Fibroblast of skin of left quadriceps (primary cell): Measurements from ENCODE around the gene CAMTA1.

Source experiments
- DNase-seq, 2 experiments: peaks; one replicate each; pipeline ENCODE4 v3.0.0-alpha.2; 2013; ENCODE audit warnings: low read depth in 2 of 2

CAMTA1 gene

DNA sequence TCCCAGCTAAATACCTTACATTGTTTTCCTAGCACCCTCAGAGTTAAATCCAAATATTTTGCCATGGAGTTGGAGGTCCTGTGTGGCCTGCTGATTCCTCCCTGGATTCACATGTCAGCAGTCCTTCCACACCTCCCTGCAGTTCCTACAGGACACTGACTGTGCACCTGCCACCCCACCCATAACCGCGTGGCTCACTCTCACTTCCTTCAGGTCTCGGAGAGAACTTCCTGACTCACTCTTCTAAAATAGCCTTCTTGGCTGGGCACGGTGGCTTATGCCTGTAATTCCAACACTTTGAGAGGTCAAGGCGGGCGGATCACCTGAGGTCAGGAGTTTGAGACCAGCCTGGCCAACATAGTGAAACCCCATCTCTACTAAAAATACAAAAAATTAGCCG is 8.4 kb upstream of the CAMTA1 start:
- no peak for DNase-seq

DNA sequence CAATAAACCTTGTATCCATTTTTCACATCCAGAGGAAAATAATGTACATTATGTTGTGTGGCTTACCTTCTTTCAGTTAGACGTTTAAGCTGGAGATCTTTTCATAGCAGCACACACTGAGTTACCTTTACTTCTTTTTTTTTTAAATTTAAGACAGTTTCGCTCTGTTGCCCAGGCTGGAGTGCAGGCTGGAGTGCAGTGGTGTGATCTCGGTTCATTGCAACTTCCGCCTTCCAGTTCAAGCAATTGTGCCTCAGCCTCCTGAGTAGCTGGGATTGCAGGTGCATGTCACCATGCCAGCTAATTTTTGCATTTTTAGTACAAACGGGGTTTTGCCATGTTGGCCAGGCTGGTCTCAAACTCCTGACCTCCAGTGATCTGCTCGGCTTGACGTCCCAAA is 7.4 kb upstream of the CAMTA1 start:
- DNase-seq: no peak

DNA sequence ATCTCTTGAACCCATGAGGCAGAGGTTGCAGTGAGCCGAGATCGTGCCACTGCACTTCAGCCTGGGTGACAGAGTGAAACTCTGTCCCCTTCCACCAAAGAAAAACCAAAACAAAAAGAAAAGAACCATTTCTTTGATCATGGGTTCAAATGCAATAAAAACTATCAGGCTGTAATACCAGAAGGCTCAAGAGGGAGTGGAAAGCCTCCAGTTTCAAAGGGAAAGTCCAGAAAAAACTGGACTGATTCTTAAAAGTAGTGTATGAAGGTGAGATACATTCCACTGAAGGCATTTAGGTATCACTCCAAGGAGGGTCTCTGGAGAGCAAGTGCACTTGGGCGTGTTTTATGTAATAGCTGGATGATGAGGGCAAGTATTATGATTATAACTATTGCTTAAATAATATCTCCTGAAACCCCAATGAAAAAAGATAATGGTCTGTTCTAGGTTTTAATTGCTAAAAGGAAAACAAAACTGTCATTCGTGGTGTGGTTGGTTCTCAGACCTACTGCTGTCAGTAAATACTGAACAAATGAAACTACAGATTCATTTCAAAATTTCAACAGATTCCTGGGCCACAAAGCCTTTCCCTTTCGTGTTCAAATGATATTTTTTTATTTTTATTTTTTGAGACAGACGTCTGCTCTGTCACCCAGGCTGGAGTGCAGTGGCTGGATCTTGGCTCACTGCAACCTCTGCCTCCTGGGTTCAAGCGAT is 6.0 kb upstream of the CAMTA1 start:
- no peak for DNase-seq

DNA sequence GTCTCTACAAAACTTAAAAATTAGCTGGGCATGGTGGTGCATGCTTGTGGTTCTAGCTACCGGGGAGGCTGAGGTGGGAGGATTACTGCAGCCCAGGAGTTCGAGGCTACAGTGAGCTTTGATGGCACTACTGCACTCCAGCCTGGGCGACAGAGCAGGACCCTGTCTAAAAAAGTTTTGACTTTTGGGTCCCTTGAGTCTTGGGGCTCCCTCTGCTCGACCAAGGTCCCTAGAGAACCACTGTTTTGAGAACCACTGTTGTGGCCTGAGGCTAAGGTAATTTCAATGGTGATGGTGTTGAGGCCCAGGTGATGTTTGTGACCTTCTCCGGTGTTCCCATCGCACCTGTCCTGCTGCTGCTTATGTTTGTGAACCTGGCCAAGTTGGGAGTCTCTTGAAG is 3.1 kb upstream of the CAMTA1 start:
- no peak for DNase-seq

DNA sequence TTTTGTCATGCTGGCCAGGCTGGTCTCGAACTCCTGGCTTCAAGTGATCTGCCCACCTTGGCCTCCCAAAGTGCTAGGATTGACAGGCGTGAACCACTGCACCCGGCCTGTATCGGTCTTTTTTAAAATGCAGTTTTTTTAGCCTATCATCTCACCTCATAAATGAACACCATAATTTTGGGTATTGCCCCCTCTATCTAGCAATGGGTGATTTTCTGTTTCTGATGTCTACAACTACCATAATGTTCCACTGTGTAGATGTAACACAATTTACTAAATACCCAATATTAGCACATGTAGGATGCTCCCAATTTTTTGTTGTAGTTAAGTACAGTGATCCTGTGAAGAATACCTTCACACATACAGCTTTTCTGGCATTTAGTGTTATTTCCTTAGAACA is 2.0 kb upstream of the CAMTA1 start:
- DNase-seq: no peak

DNA sequence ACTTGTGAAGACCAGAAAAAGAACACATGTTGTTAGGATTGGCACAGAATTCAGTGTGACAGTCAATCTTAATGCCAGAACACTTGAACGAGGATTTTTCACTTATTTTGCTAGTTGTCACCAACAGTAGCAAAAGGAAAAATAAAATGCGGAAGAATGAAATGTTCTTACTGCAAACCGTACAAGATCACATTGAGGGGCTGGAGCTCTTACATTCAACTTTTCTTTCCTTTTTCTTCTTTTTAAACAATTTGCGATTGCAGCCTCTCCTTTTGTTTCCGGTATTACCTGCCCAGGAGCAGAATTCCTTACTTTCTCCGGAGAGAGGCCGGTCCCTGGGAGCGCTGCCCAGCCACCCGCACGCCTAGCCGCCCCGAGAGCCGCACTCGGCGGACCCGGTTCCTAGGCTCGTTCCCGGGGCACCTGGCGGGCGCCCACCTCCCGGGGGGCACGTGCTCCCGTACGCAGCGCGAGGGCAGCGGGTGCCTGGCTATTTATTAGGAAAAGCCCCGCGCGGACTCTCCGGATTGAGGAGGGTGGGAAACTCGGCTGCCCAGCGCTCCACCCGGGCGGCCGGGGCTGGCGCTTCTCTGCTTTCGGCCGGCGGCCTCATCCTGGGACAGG is 1.2 kb upstream of the CAMTA1 start:
- no peak for DNase-seq

DNA sequence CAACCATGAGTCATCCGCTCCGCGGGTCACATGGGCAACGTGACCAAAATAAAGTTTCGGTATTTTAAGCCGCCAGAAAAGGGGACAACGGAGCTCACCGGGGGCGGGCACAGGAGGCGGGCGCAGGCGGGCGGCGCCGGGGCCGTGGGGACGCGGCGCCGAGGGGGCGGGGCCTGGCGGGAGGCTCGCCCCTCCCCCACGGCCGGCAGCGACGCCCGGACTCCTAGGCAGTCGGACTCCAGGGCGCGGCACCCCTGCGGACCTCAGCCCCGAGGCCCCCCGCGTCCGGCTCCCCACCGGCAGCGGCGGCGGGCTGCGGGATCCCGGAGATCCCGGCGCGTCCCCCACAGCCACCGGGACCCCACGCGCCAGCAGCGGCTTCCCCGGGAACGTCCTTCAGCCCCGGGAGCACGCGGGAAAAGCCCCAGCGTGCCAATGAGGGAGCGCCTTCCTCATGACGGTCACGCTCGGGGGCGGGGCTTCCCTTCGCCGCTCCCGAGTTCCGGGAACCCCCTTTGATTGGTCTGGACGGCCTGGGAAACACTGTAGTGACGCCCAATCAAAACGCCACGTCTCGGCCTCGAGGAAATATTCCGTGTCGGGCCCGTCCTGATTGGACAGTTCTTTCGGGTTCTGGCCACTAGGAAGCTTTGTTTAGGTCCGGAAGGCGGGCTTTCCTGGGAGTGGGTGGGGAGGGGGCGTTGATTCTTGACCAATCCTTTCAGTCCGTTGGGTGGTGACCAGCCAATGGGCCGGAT is 515 bp upstream of the CAMTA1 start:
- peak; percentile 100 for DNase-seq

DNA sequence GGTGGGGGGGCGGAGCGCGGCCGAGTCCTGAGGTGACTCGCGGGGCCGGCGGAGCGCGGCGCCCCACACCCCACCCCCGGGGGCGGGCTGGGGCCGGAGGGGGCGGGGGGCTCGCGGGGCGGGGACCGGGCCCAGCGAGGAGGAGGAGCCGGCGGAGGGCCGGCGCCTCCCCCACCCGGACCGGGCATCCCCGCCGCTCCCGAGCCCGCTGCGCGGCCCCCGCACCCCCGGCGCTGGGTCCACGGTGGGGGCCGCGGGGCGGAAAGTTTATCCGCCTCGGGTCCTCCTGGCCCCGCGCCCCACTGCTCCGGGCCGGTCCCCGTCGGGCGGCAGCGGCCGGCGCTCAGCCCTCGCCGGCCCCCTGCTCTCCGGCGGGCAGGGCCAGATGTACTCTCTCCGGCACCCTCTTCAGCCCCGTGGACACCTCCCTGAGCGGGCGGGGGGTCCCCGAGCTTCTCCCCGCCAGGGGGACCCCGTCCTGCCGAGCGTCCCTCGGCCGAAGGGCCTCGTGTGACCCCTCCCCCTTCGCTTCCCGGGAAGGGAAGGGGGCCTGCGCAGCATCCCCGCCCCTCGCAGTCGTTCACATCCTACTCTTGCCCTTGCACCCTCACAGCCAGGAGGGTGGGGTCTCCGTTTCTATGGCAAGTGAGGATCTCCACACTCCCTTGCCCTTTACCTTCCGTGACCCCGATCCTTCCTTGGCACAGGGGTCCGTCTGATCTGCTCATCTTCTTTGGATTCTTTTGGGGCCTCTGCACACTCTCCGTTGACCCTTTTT is 663 bp downstream of the CAMTA1 start:
- no peak for DNase-seq

DNA sequence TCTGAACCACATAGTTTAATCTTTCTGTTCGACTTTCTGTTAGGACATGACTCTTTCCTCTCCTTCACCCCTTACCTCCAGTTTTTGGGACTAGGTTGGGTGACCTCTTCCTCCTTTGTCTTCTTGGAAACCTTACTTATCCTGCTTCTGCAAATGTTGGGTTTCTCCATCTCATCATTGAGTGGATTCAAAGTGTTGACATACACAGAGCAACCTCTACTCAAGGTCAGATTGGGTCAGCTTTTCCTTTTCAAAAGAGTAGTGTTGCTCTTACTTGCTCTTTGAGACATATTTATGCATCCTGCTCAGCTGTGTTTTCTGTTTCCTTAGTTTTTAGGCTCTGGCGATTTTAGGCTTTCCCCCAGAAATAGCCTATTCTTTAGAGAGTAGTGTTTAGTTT is 3.7 kb downstream of the CAMTA1 start:
- DNase-seq: no peak

DNA sequence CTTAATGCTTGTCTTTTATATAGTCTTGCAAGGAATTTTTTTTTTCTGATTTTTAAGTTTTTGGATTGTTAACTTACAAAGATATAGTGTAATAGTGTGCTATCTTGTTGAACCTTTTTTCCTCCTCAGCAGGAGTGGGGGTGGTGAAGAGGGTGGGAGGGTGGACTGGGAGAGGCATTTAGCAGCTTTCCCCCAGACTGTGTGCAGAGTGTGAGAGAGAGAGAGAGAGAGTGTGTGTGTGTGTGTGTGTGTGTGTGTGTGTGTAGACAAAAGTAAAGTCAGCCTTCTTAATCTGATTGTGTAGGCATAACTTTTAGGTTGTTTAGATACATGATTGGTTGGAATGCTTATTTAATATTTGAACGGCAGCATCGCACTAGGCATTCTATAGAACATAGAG is 4.9 kb downstream of the CAMTA1 start:
- DNase-seq: no peak

DNA sequence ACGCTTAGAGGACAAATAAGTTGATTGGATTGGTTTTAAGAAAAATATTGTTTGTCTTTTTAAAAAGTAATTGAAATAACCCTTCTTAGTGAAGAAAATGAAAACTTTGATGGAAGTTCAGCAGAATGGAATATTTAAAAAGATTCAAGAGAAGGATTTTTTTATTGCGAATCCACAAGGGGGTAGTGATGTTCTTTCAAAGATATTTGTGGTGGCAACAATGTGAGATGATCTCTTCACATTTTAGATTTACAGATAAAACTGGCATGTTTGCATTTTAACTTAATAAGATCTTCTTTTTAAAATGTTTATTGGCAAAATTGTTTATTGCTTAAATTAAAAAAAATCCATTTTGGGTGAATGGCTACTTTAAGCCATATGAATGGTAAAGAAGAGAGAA is 8.9 kb downstream of the CAMTA1 start:
- peak in 1 of 2 experiments; percentile 35 for DNase-seq

DNA sequence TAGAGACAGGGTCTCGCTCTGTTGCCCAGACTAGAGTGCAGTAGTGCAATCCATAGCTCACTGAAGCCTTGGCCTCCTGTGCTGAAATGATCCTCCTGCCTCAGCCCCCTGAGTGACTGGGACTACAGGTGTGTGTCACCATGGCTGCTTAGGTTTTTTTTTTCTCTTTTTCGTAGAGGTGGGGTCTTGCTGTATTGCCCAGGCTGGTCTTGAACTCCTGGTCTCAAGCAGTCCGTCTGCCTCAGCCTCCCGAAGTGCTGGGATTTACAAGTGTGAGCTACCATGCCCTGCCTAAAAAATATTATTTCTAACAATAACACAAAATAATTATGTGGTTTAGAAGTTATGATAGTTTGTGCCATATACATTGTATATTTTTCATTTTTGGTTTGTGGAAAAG is 9.9 kb downstream of the CAMTA1 start:
- DNase-seq: no peak

DNA sequence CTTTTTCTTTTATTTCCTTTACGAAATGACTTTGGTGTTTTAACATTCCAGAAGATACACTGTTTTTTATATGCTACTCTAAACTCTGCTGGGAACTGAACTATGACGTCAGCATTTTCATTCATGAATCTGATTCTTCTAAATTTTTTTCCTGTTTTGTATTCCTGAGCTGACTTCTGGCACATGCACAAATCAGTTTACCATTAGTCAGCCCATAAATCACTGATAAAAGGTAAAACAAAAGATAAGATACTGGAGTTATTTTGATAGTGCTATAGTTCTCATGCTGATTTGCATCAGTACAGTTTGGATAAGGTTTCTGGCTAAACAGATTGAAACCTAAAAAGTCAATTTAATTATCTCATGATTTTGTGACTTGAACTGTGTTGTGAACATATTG is 10.4 kb downstream of the CAMTA1 start:
- peak; percentile 50 to 54 for DNase-seq

DNA sequence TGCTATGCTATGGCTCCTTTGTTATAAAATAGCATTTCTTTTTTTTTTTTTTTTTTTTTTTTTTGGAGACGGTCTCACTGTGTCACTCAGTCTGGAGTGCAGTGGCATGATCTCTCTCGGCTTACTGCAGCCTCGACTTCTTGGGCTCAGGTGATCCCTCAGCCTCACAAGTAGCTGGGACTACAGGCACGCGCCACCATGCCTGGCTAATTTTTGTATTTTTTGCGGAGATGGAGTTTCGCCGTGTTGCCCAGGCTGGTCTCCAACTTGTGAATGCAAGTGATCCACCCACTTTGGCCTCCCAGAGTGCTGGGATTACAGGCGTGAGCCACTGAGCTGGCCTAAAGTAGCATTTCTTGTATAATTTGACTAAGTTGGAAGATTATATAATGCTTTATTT is 10.8 kb downstream of the CAMTA1 start:
- no peak for DNase-seq

DNA sequence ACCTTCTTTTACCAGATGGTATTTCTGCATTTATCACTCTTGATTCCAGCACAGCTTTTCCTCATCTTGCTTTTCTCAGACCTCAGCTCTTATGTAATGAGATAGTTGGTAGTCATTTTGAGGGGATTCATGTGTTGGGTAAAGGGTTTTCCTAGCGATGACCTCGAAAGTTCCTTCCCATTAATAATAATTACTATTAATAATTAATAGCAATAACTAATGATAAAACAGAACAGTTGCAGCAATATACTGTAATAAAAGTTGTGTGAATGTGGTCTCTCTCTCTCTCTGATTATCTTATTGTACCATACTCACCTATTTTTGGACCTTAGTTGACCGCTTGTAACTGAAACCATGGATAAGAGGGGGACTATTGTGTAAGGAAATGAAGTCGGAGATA is 14.2 kb downstream of the CAMTA1 start:
- no peak for DNase-seq

DNA sequence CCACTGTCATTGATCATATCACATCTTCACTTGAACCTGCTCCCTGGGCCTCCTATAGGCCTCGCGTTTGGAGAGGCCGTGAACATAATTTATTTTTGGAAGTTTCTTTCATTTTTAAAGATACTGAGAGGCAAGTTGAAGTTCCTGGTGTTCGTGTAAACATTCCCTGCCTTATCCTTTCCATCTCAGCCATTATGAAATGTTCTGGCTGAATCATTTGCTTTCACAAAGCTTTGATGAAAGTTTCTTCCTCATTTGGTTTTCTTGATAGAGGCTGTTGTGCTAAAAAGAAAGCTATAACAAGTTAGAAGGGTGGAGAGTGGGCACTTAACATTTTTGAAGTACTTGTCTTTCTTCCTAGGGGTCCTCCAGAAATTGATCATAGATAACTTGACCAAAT is 15.5 kb downstream of the CAMTA1 start:
- DNase-seq: no peak

DNA sequence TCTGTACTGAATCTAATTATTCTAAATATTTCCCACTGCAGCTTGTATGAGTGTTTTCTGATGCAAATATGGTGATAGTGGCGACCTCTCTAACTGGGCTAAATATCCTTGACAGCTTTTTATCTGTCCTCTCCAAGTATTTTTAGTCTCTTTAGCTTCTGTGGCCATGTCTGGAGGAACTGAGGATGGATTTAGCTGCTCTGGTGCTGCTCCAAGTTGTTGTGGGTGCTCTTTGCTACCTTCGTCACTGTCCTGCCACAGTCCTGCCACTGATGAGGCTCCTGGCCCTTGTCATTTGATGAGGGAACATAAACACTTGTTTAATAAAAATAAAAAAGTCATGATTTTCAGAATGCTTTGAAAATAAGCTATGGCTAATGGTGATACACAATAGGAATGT is 15.9 kb downstream of the CAMTA1 start:
- DNase-seq: no peak

DNA sequence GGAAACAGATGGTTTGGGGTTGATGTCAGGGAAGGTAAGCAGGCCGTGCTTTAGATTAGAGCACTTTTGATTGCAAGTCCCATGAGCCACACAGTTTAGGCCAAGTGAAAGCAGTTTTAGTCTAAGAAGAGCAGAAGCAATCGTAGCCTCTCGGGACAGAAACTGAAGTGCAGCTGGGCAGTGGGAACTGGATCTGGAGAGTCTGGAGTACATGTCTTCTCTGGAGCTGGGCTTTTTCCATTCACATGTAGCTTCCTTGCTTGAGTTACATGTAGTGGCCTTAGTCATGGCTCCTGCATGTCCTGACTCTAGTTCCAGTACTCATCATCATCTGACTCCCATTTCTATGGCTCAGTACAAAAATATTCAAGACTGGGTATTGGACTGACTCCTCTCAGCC is 16.7 kb downstream of the CAMTA1 start:
- no peak for DNase-seq

DNA sequence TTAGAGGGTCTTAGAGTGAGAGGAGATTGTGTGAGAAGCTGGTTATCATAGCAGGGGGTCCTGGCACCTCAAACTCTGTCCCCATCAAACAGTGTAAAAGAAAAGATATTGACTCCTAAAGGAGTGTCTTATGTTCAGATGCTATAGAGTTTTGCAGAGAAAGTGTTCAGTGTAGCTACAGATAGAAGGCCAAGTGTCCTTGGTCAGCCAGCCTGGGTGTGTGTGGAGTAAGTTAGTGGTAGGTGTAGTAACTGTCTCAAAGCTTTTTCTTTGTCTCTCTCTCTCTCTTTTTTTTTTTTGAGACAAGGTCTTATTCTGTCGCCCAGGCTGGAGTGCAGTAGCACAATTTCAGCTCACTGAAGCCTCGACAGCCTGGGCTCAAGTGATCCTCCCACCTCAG is 17.2 kb downstream of the CAMTA1 start:
- no peak for DNase-seq

DNA sequence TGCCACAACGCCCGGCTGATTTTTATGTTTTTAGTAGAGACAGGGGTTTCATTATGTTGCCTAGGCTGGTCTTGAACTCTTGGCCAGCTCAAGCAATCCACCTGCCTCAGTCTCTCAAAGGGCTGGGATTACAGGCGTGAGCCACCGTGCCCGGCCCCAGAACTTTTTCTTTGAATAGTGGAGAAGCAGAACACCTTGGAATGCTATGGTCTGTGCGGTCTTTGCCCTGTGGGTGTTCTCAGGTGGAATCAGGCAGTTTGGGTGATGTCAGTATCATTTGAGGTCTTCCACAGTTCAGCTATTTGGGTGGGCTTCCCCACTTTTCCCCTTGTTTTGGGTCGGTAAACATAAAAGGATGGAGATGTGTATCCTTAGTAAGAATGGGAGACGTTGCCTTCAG is 17.6 kb downstream of the CAMTA1 start:
- DNase-seq: no peak

DNA sequence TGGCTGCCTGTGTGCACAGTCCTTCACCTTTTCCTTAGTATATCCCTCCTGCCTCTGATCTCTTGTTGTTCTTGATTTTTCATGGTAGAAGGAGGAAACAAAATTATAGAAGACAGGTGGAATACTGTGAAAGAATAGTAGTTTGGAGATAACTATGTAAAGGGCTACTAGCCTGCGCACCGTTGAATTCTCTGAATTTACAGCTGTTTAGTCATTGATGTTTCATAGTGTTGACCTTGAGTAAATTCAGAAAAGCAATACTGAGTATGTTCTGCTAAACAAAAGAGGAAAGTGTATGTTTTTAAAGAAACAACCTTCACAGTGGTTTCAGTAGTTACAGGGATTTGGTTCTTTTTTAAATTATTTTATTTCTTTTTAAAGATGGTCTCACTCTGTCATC is 18.1 kb downstream of the CAMTA1 start:
- DNase-seq: no peak

DNA sequence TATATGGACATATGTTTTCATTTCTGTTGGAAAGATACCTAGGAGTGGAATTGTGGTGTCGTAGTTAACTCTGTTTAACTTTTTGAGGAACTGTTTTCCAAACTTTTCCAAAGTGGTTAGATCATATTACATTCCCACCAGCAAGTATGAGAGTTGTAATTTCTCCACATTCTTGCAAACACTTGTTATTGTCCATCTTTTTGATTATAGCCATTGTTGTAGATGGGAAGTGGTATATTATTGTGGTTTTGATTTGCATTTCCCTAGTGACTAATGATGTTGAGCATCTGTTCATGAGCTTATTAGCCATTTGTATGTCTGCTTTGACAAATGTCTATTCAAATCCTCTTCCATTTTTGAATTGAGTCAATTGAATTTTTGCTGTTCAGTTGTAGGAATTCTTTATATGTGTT is 19.8 kb downstream of the CAMTA1 start:
- no peak for DNase-seq
